GM08714 (cell line): ENCODE data around the gene STBD1.
"Not testable (repeated sequence)": the region's sequence is repeated elsewhere in the genome, so short reads cannot be mapped to it uniquely, and the experiment has no call there.

ENCODE experiments used
- H3K4me3 ChIP-seq: fragments of 200-500 bp; sonication (Bioruptor generic); 2 replicates; pipeline ENCODE4 v1.5.1; 2014; ENCODE audit warnings: mild to moderate bottlenecking, low read length, inconsistent platforms
- ZNF274 ChIP-seq: IDR thresholded peaks from 2 replicates; pipeline ENCODE4 v1.6.1; 2012; ENCODE audit warnings: mild to moderate bottlenecking, low read depth, low read length

STBD1 gene

DNA sequence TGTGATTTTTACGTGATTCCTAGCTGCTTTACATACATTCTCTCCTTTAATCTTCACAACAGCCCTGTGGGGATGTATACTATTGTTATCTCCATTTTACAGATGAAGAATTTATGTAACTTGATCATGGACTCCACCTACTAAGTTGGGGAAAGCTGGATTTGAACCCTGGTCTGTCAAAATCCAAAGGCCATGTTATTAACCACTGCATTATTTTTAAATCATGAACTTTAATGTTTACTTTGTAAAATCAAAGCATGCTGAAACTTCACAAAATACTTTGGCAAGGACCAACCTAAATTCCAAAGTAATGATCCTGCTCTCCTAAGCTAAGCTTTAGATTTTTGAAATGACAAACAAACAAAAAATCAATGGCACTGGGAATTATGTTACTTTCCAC lies 28.9 kb upstream of the STBD1 start:
- no peak overlapping the region for H3K4me3 ChIP-seq
- no peak for TF ChIP-seq ZNF274

- no peak for TF ChIP-seq ZNF274
- no peak overlapping the region for H3K4me3 ChIP-seq
Observed at GRCh38 chr4:76278583-76278982, 27.9 kb upstream of the STBD1 start.

- H3K4me3 ChIP-seq: no peak overlapping the region
- TF ChIP-seq ZNF274: no peak
Observed at GRCh38 chr4:76279462-76279861, 27.1 kb upstream of the STBD1 start.

GRCh38 chr4:76280488-76281441 lies 25.8 kb upstream of the STBD1 start:
- TF ChIP-seq ZNF274: no peak
- H3K4me3 ChIP-seq: no peak overlapping the region

DNA sequence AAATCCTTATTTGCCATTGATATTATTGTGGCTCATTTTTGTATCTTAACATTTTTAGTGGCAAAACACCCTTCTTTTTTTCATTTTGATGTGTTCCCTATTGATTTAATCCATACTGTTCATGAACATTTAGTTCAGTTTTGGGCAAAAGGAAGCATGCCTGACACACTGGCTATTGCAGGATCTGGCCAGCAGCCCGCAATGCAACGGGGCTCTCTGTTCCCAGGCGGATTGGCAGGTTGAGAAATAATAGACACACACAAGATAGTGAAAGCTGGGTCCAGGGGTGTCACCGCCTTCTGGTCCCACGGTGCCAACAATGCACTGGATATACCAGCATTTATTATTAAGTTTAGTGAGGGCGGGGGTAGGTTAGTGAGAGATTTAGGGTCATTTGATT lies 24.9 kb upstream of the STBD1 start:
- H3K4me3 ChIP-seq: not testable (repeated sequence)

DNA sequence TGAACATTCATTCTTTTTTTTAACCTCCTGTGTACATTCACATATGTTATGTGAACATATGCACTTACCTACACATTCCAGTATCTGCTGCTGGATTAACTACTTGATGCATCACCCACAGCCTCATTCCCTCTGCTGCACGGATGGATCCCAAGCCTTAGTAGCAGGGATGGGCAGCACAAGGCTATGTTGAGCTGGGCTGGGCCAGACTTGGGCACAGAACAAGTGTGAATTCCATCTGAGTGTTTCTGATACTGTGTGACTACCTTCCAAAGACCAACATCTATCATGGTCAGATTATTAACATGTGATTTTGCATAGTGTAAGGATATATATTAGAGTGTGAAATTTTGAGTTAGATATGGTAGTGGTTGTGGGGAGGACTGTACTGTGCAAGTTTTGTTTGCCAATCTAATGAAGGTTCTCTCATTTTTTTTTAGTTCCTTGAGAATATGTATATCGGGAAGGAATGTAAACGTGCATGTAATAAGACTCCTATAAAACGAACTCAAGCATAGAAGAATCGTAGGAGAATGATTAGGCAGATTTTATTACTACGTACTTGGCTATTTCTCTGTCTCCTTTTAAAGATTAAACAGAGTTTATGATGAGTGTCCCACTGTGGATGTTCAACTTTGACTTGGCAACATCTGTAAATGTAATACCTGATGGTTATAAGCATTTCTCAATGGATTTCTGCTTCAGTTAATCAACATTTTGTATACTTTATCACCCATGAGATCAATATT lies 23.4 kb upstream of the STBD1 start:
- no peak for TF ChIP-seq ZNF274
- no peak overlapping the region for H3K4me3 ChIP-seq

DNA sequence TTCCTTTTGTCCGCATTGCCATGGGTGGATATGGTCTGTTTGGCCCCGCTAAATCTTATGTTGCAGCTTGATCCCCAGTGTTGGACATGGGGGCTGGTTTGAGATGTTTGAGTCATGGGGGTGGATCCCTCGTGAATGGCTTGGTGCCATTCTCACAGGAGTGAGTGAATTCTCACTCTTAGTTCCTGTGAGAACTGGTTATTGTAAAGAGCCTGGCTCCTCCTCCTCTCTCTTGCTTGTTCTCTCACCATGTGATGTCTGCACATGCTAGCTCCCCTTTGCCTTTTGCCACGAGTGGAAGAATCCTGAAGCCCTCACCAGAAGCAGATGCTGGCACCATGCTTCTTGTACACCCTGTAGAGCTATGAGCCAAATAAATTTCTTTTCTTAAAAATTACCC lies 22.6 kb upstream of the STBD1 start:
- no peak for TF ChIP-seq ZNF274
- H3K4me3 ChIP-seq: no peak overlapping the region

DNA sequence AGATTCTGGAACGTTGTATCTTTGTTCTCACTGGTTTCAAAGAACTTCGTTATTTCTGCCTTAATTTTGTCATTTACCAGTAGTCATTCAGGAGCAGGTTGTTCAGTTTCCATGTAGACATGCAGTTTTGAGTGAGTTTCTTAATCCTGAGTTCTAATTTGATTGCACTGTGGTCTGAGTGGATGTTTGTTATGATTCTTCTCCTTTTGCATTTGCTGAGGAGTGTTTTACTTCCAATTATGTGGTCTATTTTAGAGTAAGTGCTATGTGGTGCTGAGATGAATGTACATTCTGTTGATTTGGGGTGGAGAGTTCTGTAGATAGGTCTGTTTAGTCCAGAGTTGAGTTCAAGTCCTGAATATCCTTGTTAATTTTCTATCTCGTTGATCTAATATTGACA lies 18.7 kb upstream of the STBD1 start:
- H3K4me3 ChIP-seq: not testable (repeated sequence)

DNA sequence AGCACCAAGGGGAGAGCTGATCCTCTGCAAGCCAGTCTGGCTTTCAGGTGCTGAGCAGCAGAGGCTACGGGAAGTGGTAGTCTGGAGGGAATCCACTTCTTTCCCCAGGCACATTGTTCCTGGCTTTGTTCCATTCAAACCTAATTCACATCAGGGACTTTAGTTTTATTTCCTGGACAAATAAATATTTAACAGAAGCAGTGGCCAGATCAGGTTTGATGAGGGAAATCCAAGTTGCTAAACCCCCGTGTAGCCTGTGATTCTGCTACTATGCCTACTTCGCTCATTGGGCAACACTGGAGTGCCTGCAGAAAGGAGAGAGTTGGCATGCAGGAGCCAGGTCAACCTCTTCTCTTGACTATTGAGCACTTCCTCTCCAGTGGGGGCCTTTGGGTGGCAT lies 13.8 kb upstream of the STBD1 start:
- no peak overlapping the region for H3K4me3 ChIP-seq
- no peak for TF ChIP-seq ZNF274

GRCh38 chr4:76293772-76294171 lies 12.8 kb upstream of the STBD1 start:
- TF ChIP-seq ZNF274: no peak
- H3K4me3 ChIP-seq: no peak overlapping the region

- no peak for TF ChIP-seq ZNF274
Observed at GRCh38 chr4:76296286-76296820, 10.2 kb upstream of the STBD1 start.

DNA sequence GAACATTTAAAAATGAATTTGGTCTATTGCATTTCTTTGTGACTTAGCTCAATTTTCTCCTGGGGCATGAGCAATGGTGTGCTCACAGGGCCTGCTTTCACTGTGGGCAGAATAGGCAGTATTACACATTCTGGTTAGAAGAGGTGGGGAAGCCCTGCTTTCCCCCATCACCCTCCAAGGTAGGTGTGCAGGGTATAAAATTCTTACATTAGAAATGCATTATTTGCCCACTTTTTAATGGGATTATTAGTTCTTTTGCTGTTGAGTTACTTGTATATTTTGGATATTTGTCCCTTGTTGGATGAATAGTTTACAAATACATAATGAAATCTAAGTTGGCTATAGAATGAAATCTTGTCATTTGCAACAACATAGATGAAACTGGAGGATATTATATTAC lies 8.3 kb upstream of the STBD1 start:
- no peak for TF ChIP-seq ZNF274
- no peak overlapping the region for H3K4me3 ChIP-seq

More at GRCh38 chr4:76296286-76296820, 10.2 kb upstream of the STBD1 start:
- H3K4me3 ChIP-seq: no peak overlapping the region

DNA sequence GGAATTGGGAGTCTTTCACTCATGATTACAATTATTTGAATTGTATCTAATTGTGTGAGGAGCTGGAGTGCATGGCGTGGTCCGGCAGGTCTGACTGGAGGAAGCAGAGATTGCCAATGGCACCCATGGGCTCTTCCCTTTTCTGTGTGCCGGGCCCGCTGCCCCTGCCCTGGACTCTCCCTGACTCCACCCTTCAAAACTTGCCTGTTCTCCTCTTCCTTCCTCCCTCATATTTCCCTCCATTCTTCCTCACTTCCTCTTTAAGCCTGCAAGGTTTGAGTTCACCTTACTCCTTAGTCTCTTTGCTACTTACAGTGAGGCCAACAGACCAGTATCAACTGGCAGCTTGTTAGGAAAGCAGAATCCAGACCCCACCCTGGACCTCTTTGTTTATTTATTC lies 6.5 kb upstream of the STBD1 start:
- TF ChIP-seq ZNF274: no peak
- H3K4me3 ChIP-seq: no peak overlapping the region

GRCh38 chr4:76301068-76301774 lies 5.3 kb upstream of the STBD1 start:
- no peak for TF ChIP-seq ZNF274
- H3K4me3 ChIP-seq: no peak overlapping the region
